Measurements from ENCODE around the gene SCN1B. TPM values are rescaled to one million over a fixed set of nuclear protein-coding genes. Genes with fewer than 3 reads are reported as not detected.
"Not testable (repeated sequence)": the region's sequence is repeated elsewhere in the genome, so short reads cannot be mapped to it uniquely, and the experiment has no call there.

The SCN1B gene
- total RNA-seq, 1 experiment from 2014 or later, result 2.9 TPM

DNA sequence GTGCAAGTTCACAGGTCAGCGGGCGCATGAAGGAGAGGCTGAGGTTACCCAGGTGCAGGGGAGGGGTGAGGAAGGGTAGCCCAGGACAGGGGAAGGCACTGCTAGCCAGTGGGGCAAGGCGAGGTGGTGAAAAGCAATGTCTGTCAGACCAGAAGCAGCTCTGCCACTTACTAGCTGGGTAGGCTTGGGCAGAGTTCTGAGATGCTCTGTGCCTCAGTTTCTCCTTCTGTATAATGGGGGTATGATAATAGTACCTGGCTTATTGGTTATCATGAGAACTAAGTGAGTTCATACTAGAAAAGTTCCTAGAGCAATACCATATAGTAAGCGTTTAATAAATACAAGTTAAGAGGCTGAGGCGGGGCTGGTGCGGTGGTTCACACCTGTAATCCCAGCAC is 14.3 kb upstream of the SCN1B start:
- DNase-seq (ENCODE audit: low read depth), result no peak

DNA sequence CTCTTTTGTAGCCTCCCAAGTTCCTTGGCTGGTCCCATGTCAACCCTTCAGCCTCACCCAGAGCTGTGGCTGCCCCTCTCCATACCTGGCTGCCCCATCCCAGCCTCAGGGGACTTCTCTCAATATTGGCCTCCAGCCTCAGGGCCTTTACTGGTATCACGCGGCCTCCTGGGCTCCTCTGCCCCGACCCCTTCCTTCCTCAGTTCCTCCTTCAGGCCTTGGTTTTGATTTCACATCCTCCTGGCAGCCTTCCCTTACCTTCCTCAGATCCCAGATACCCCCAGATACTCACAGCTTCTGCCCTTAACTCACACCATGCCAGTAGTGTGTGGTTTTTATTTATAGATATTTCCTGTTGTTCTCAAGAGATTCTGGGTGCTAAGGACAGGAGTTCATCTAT is 12.8 kb upstream of the SCN1B start:
- no peak for DNase-seq (ENCODE audit: low read depth)

DNA sequence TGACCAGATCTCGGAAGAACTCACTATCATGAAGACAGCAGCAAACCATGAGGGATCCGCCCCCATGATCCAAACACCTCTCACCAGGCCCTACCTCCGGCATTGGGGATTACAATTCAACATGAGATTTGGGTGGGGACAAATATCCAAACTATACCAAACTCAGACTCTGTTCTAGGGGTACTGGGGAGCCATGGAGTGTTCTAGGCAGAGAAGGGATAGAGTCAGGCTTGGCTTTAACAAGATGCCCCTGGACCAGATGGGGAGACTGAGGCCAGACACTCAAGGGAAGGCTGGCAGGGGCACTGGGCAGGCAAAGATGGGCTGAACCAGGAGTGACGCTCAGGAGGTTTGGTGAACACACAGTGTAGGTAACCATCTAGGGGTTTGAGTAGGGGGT is 11.9 kb upstream of the SCN1B start:
- DNase-seq (ENCODE audit: low read depth), result no peak

DNA sequence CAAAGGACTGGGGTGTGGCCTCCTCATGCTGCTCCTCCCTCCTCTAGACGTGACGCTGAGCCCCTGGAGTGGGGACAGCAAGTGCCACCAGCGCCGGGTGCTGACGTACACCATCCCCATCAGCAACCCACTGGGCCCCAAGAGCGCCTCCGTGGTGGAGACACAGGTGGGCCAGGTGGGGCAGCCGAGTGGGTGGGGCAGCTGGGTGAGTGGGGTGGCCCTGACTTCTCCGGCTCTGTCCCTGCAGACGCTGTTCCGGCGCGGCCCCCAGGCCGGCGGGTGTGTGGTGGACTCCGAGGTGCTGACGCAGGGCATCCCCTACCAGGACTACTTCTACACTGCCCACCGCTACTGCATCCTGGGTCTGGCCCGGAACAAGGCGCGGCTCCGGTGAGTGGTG is 11.1 kb upstream of the SCN1B start:
- no peak for DNase-seq (ENCODE audit: low read depth)

DNA sequence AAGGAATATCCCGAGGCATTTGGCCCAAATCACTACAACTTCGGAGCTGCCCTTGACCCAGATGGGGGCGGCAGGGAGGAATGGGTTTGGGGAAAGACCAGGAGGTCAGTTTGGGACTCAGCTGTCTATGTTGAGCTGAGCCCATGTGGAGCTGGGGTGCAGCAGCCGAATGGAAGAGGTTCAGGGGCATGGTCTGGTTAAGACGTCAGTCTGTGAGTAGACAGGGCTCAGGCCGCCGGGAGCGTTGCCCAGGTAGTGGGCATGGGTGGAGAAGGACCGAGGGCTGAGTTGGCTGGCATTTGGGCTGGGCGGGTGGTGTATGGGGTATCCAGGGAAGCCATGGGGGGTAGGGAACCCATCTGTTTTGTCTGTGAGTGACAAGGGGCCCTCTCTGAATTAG is 9.3 kb upstream of the SCN1B start:
- no peak for DNase-seq (ENCODE audit: low read depth)

DNA sequence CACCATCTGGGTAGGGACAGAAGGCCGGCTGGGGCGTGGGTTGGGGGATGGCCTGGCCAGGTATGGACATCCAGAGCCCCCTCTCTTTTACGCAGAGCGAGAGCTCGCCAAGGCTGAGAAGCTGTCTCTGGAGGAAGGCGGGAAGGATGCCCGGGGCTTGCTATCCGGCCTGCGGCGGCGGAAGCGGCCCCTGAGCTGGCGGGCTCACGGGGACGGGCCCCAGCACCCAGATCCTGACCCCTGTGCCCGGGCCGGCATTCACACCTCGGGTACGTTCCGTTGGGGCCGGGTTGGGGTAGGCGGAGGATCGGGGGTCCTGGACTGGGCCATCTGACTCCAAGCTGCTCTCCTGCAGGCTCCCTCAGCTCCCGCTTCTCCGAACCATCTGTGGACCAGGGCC is 8.7 kb upstream of the SCN1B start:
- DNase-seq (ENCODE audit: low read depth), result no peak

DNA sequence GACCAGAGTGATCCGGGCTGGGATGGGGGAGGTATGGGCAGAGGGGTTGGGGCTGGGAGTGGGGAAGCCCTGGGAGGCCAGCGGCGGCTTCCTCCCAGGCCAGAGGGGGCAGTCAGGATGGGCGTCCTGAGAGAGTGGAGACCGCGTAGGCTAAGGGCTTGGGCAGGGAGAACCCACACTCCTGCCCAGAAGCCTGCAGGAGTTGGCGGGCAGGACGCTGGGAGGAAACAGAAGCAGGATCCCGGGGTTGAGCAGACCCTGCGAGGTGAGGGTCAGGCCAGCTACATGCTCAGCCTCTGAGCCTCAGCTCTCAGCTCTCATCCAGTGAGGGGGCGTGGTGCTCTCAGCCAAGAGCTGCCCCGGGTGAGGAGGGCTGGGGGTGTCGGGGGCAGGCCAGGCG is 7.8 kb upstream of the SCN1B start:
- no peak for DNase-seq (ENCODE audit: low read depth)

DNA sequence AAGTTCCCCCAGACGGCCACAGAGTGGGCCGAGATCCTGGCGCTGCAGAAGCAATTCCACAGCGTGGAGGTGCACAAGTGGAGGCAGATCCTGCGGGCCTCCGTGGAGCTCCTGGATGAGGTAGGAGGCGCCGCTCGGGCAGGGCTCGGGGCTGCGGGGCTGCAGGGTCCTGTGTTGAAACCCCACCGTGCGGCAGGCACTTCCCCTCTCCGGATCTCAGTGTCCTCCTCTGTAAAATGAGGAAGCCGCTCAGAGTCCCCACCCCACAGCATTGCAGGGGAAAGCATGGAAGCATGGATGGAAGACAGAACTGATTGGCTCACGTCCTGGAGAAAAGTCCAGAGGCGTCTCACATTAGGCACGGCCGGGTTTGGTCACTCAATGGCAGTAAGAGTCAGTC is 6.8 kb upstream of the SCN1B start:
- DNase-seq (ENCODE audit: low read depth), result no peak

DNA sequence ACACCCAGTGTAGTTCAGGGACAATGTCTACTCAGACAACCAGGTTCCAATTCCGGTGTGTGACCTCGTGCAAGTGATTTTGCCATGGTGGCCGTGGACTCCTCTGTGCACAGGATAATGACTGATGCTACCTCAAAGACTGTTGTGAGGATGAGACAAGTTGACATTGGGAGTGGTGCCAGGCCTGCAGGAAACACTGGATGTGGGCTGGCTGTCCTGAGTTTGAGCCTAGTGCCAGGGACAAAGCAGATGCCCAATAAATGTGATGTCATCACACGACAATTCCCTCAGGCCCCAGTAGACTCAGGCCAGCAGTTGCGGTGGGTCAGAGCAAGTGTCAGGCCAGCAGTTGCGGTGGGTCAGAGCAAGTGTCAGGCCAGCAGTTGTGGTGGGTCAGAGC is 6.2 kb upstream of the SCN1B start:
- no peak for DNase-seq (ENCODE audit: low read depth)

DNA sequence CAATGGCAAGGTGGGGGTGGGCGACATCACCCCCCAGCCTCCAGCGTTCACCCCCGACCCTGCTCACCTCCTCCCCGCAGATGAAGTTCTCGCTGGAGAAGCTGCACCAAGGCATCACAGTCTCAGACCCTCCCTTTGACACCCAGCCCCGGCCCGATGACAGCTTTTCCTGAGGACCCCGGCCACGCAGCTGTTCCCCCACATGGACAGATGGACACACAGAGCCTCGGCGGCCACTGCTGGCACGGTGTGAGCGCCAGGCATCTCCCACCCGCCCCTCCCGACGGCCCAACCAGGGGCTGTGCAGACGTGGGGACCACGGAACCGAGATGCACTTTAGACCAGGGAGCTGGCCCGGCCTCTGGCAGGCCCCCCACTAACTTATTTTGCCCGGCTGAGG is 4.3 kb upstream of the SCN1B start:
- no peak for DNase-seq (ENCODE audit: low read depth)

DNA sequence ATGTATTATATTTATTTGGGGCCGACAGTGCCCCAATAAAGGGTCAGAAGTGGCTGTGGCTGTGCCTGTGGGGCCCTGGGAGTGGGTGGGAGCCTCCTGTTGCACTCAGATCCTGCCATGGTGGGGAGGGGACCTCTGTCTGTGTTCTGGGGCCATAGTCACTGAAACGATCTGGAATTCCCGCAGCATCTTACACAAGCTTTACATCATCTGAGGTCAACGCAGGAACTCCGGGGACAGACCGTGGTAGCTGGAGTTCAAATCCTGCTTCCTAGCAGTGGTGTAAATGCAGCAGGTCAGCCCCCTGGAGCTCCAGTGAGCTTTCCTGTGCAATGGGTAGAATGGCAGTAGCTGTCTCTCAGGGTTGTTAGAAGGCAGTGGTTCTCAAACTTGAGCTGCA is 3.9 kb upstream of the SCN1B start:
- DNase-seq (ENCODE audit: low read depth), result no peak

DNA sequence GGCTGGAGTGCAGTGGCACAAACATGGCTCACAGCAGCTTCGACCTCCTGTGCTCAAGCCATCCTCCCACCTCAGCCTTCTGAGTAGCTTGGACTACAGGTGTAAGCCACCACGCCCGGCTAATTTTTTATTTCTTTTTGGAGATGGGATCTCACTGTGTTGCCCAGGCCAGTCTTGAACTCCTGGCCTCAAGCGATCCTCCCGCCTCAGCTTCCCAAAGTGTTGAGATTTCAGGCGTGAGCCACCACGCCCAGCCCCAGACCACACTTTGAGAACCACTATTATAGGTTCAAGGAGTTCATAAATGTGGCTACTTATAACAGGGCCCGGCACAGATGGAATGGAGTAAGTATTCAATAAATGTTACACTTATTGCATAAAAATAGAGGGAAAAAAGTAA is 3.3 kb upstream of the SCN1B start:
- no peak for DNase-seq (ENCODE audit: low read depth)

DNA sequence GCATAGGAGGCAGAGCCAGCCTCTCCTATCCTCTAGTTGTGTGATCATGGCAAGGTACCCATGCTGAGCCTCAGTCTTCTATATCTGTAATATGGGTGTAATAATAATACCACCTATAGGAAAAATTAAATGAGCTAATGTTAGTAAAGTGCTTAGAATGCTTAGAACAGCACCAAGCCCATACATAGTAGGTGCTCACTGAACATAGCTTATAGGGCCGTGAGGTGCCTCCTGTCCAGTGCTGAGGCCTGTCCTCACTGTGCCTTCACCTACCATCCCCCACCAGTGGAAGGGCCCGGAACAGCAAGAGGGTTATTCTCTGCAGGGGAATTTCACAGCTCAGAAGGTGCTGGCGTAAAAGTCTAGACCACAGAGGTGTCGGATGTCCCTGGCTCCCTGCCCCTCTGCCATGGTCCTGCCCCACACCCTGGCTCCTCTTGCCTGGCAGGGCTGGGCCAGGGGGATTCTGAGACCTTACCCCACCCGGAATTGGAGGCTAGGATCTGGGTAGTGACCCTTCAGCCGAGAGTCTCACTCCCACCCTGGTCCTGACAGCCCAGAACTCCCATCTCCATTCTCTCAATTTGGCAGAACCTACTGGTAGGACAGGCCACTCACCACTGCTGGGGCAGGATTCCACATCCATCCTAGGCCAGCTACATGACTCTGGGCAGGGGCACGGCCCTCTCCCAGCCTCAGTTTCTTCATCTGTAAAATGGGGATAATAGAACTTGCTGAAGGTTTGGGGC is 2.2 kb upstream of the SCN1B start:
- DNase-seq (ENCODE audit: low read depth), result peak; percentile 66

DNA sequence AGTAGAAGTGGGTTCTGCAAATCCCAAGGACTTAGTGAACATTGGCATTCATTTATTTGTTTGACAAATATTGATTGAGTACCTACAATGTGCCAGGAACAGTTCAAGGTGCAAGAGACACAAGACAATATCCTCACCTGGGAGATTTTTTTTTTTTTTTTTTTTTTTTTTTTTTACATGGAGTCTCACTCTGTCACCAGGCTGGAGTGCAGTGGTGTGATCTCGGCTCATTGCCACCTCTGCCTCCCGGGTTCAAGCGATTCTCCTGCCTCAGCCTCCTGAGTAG is 1.7 kb upstream of the SCN1B start:
- DNase-seq (ENCODE audit: low read depth), result not testable (repeated sequence)

DNA sequence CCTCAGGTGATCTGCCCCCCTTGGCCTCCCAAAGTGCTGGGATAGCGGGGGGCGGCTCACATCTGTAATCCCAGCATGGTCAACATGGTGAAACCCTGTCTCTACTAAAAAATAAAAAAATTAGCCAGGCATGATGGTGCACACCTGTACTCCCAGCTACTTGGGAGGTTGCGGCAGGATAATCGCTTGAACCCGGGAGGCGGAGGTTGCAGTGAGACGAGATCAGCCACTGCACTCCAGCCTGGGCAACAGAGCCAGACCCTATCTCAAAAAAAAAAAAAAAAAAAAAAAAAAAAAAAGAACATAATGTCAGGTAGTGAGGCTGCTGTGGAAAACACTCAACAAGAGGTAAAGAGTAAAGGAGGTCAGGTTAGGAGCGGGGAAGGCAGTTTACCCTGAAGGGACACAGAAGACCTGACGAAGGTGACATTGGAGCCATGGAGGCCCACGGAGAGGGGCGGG is 964 bp upstream of the SCN1B start:
- DNase-seq (ENCODE audit: low read depth), result not testable (repeated sequence)

DNA sequence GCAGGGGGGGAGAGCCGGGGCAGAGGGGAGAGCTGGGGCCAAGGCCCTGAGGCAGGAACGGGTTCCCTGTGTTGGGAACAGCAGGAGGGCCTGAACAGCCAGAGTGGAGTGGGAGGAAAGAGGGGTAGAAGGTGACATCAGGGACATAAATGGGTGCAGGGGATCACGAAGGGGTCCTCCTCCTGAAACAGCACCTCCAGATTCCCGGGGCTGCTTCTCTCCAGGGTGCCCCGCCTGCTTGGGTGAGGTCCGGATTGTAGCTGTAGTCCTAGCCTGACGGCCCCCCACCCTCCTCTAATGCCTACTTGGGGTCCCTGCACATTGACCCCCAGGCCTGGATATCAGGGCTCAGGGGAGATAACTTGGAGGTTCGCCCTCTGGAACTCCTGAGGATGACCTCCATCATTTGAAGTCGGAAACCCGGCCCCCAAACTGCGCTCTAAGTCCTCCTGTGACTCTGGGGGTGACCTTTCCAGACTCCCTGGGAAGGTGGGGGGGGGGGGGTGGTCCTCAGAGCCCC is 473 bp upstream of the SCN1B start:
- no peak for DNase-seq (ENCODE audit: low read depth)

DNA sequence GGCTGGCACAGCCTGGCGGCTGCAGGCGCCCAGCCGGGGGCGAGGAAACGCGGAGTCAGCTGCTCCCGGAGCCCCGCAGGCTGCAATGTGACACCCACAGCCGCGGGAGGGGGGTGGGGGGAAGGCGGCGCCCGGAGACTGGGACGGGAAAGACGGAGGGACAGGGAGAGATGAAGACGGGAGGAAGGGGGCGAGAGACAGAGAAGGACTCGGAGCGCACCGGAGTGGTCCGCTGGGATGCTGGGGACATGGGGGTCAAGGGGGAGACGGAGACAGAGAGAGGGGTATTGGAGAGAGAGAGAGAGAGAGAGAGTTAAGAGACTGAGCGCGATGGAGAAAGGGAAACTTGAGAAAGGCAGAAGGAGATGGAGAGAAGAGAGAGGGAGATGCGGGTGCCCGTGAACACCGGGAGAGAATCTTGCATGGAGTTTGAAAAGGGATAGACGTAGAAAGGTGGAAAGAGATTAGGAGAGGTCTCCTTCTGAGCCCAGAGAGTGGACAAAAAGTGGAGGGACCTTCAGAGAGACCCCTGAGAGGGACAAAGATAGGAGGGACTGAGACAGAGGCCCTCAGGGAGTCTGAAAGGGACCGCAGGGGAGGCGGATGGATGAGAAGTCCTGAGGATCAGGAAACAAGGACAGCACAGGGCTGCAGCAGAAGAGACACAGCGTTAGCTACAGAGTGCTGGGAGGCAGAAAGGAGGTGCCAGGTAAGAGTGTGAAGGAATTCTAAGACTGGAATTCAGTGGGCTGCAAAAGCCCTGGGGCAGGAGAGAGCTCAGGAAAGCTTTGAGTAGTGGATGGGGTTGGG is 1.0 kb downstream of the SCN1B start:
- peak; percentile 46 for DNase-seq (ENCODE audit: low read depth)

DNA sequence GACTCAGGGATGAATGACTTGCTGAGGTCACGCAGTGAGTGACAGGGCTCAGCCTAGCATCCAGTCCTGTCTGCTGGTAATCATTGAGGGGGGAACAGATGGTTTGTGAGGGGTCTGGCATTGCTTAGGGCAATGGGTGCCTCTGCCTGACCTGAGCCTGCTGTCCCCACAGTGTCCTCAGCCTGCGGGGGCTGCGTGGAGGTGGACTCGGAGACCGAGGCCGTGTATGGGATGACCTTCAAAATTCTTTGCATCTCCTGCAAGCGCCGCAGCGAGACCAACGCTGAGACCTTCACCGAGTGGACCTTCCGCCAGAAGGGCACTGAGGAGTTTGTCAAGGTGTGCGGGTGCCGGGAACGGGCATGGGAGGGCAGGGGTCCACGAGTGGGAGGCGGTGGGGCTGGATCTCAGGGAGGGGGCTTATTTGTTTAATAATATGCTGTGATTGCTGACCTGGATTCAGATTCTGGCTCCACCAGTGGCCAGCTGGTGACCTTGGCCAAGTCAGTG is 2.1 kb downstream of the SCN1B start:
- no peak for DNase-seq (ENCODE audit: low read depth)

DNA sequence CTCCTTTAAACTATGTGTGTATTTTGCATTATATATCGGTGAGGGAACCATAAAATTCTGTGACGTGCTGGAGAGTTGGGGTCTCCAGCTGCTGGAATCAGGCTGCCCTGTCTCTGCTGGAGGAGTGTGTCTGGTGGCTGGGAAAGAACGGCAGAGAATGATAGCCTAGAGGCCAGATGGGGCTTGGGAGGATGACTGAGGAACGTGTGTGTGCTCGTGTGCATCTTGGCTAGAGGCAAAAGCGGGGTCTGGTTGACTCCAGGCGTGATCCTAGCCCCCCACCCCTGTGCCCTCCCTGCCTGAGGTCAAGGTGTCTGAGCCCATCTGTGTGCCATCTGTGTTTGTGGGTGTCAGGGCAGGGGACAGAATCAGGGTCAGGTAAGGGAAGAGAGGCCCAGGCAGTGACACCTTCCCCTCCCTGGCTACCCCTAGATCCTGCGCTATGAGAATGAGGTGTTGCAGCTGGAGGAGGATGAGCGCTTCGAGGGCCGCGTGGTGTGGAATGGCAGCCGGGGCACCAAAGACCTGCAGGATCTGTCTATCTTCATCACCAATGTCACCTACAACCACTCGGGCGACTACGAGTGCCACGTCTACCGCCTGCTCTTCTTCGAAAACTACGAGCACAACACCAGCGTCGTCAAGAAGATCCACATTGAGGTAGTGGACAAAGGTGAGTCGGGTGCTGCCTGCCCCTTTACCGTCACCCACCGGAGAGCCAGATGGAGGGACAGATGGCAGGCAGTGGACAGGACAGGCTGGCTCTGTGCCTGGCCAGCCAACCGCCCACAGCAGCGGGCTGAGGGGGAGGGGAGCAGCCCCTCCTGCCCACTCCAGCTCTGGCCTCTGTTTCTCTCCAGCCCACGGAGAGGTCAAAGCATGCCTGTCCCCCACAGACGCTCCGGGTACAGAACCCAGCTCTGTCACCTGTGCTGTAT is 3.1 kb downstream of the SCN1B start:
- DNase-seq (ENCODE audit: low read depth), result no peak

DNA sequence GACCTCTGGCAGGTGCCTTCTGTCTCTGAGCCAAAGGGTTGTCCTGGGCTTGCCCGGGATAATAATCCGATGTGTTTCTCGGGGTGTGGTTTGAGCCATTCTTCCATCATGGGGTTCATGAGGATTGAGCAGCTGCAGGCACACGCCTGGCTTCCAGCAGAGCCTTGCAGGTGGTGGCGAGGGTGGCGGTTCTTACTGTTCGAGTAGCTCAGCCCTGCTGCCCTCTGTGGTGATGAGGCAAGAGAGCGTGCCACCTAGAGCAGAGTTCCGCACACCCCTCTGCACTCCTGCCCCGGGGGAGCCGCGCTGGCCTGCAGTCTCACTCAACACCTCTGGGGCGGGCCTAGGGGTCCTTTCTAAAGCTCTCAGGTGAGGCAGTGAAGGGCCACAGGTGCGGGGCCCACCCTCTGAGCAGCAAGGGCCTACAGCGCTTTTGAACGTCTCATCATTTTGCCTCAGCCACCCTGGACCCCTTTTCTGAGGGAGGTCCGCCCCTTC is 3.8 kb downstream of the SCN1B start:
- DNase-seq (ENCODE audit: low read depth), result no peak

DNA sequence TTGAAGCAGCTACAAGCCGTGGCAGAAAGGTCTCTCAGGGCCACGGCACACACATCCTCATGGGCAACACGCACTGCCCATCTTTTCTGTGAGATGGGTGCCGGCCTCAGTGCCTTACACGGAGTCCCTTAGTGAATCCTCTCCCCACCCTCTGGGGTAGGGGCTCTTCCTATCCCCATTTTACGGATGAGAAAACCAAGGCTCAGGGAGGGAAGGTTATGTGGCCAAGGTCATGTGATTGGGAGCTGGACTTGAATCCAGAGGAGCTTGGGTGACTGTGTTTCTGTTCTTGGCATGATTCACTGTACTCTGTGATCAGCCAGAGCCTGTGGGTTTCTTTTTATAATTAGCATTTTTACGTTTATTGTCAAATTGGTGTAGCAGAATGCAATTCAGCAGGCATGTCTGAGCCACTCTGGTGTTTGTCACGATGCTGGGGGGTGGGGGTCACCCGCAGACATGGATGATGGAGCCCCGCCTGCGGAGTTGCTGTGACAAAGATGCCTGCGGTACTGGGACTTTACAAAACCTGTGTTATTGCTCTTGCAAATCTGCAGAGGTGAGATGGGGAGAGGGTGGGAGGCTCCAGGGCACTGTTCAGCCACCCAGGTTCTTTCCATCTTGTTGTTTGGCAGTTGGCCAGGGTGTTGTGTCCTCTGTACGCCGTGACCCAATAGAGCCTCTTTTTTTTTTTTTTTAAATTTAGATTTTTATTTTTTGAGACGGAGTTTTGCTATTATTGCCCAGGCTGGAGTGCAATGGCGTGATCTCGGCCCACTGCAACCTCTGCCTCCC is 4.5 kb downstream of the SCN1B start:
- no peak for DNase-seq (ENCODE audit: low read depth)
